ENCODE data around the gene KLRB1. TPM values are rescaled to one million over a fixed set of nuclear protein-coding genes. Genes with fewer than 3 reads are reported as not detected.
"Not testable (repeated sequence)": the region's sequence is repeated elsewhere in the genome, so short reads cannot be mapped to it uniquely, and the experiment has no call there.

KLRB1 gene
- total and polyA plus RNA-seq, 2 experiments from 2014 or later, result not detected

- Histone ChIP-seq H3K4me3 (no peak overlapping the region), H3K4me1 (ENCODE audit: insufficient read depth) (no peaks in the 10 kb centered on the region), H3K9ac (no peak overlapping the region), H3K9me3 (ENCODE audit: low read depth) (no peaks in the 10 kb centered on the region), H3F3A (ENCODE audit: insufficient read depth) (no peaks in the 10 kb centered on the region), H4K20me1 (ENCODE audit: insufficient read depth) (no peaks in the 10 kb centered on the region), H3K27me3 (replicated peaks; ENCODE audit: insufficient read depth) (no peaks in the 10 kb centered on the region), H3K27ac (no peak overlapping the region), H3K9me2 (ENCODE audit: insufficient read depth) (no peaks in the 10 kb centered on the region), H3K36me3 (ENCODE audit: low read depth) (no peaks in the 10 kb centered on the region), H3K79me2 (ENCODE audit: insufficient read depth) (no peaks in the 10 kb centered on the region), H2AFZ (no peak overlapping the region), H3K4me2 (ENCODE audit: unreplicated experiment) (no peak overlapping the region)
- TF ChIP-seq EZH2phosphoT487 (IDR thresholded peaks at IDR 0.05; ENCODE audit: insufficient read depth, low read depth) (no peak), EZH2 (IDR thresholded peaks at IDR 0.05; ENCODE audit: insufficient read depth, poor library complexity, severe bottlenecking) (no peak)
- 32 to 40% methylated on average over 2 of the region's 2 CpGs for WGBS, 2 experiments (ENCODE audit: low coverage in 1 of 2, low lambda C conversion rate in 2 of 2, missing lambda C conversion rate in 2 of 2)
- DNase-seq, result no peak
- in situ Hi-C loops (cut with MboI), result no loop called here
Observed at GRCh38 chr12:9626821-9627220, 19.1 kb upstream of the KLRB1 start.

GRCh38 chr12:9626291-9626690 lies 18.6 kb upstream of the KLRB1 start:
- H4K20me1 ChIP-seq (ENCODE audit: insufficient read depth), result no peaks in the 10 kb centered on the region
- in situ Hi-C loops (cut with MboI), result no loop called here
- H3K4me2 ChIP-seq (ENCODE audit: unreplicated experiment), result no peak overlapping the region
- H3K4me1 ChIP-seq (ENCODE audit: insufficient read depth), result no peaks in the 10 kb centered on the region
- no peaks in the 10 kb centered on the region for H3K79me2 ChIP-seq (ENCODE audit: insufficient read depth)
- no peak for DNase-seq
- no peak overlapping the region for H3K9ac ChIP-seq
- H2AFZ ChIP-seq, result no peak overlapping the region
- H3K27ac ChIP-seq, result no peak overlapping the region
- no peak overlapping the region for H3K4me3 ChIP-seq
- H3K9me3 ChIP-seq (ENCODE audit: low read depth), result no peaks in the 10 kb centered on the region
- TF ChIP-seq EZH2phosphoT487 (IDR thresholded peaks at IDR 0.05; ENCODE audit: insufficient read depth, low read depth), result no peak
- TF ChIP-seq EZH2 (IDR thresholded peaks at IDR 0.05; ENCODE audit: insufficient read depth, poor library complexity, severe bottlenecking), result no peak
- H3F3A ChIP-seq (ENCODE audit: insufficient read depth), result no peaks in the 10 kb centered on the region
- no peaks in the 10 kb centered on the region for H3K27me3 ChIP-seq (replicated peaks; ENCODE audit: insufficient read depth)
- no peaks in the 10 kb centered on the region for H3K9me2 ChIP-seq (ENCODE audit: insufficient read depth)
- no peaks in the 10 kb centered on the region for H3K36me3 ChIP-seq (ENCODE audit: low read depth)

- Histone ChIP-seq H3K79me2 (ENCODE audit: insufficient read depth) (no peaks in the 10 kb centered on the region), H3K4me3 (no peak overlapping the region), H3K27ac (no peak overlapping the region), H3K9me3 (ENCODE audit: low read depth) (no peaks in the 10 kb centered on the region), H3K9me2 (ENCODE audit: insufficient read depth) (no peaks in the 10 kb centered on the region), H4K20me1 (ENCODE audit: insufficient read depth) (no peaks in the 10 kb centered on the region), H3K27me3 (replicated peaks; ENCODE audit: insufficient read depth) (no peaks in the 10 kb centered on the region), H3K9ac (no peak overlapping the region), H3K36me3 (ENCODE audit: low read depth) (no peaks in the 10 kb centered on the region), H3K4me2 (ENCODE audit: unreplicated experiment) (no peak overlapping the region), H2AFZ (no peak overlapping the region), H3F3A (ENCODE audit: insufficient read depth) (no peaks in the 10 kb centered on the region), H3K4me1 (ENCODE audit: insufficient read depth) (no peaks in the 10 kb centered on the region)
- TF ChIP-seq EZH2 (IDR thresholded peaks at IDR 0.05; ENCODE audit: insufficient read depth, poor library complexity, severe bottlenecking) (no peak), EZH2phosphoT487 (IDR thresholded peaks at IDR 0.05; ENCODE audit: insufficient read depth, low read depth) (no peak)
- 66 to 69% methylated on average over 3 of the region's 3 CpGs for WGBS, 2 experiments (ENCODE audit: low coverage in 1 of 2, low lambda C conversion rate in 2 of 2, missing lambda C conversion rate in 2 of 2)
- no peak for DNase-seq
- in situ Hi-C loops (cut with MboI), result no loop called here
Observed at GRCh38 chr12:9625019-9625418, 17.3 kb upstream of the KLRB1 start.

- Histone ChIP-seq H3K9ac (no peak overlapping the region), H3K27ac (no peak overlapping the region), H2AFZ (no peak overlapping the region), H3K9me2 (ENCODE audit: insufficient read depth) (no peaks in the 10 kb centered on the region), H3K27me3 (replicated peaks; ENCODE audit: insufficient read depth) (0 out of 2 replicates have a peak, but pooled peaks cover 7% of the 10 kb centered on the region), H3K4me2 (ENCODE audit: unreplicated experiment) (no peak overlapping the region), H3F3A (ENCODE audit: insufficient read depth) (no peaks in the 10 kb centered on the region), H3K4me3 (no peak overlapping the region), H3K36me3 (ENCODE audit: low read depth) (no peaks in the 10 kb centered on the region), H3K79me2 (ENCODE audit: insufficient read depth) (no peaks in the 10 kb centered on the region), H4K20me1 (ENCODE audit: insufficient read depth) (no peaks in the 10 kb centered on the region), H3K9me3 (ENCODE audit: low read depth) (no peaks in the 10 kb centered on the region), H3K4me1 (ENCODE audit: insufficient read depth) (no peaks in the 10 kb centered on the region)
- no peak for DNase-seq
- TF ChIP-seq EZH2phosphoT487 (IDR thresholded peaks at IDR 0.05; ENCODE audit: insufficient read depth, low read depth), result no peak
- TF ChIP-seq EZH2 (IDR thresholded peaks at IDR 0.05; ENCODE audit: insufficient read depth, poor library complexity, severe bottlenecking), result no peak
- 56 to 65% methylated on average over 6 of the region's 6 CpGs for WGBS, 2 experiments (ENCODE audit: low coverage in 1 of 2, low lambda C conversion rate in 2 of 2, missing lambda C conversion rate in 2 of 2)
- in situ Hi-C loops (cut with MboI), result no loop called here
Observed at GRCh38 chr12:9619411-9620179, 11.9 kb upstream of the KLRB1 start.

GRCh38 chr12:9618906-9619305 lies 11.2 kb upstream of the KLRB1 start:
- H3F3A ChIP-seq (ENCODE audit: insufficient read depth); H3K4me2 ChIP-seq (ENCODE audit: unreplicated experiment); H3K27me3 ChIP-seq (replicated peaks; ENCODE audit: insufficient read depth); H3K4me3 ChIP-seq; H3K9ac ChIP-seq; H3K36me3 ChIP-seq (ENCODE audit: low read depth); H3K27ac ChIP-seq; in situ Hi-C loops (cut with MboI); DNase-seq; H3K79me2 ChIP-seq (ENCODE audit: insufficient read depth); H4K20me1 ChIP-seq (ENCODE audit: insufficient read depth); H2AFZ ChIP-seq; H3K9me3 ChIP-seq (ENCODE audit: low read depth); H3K9me2 ChIP-seq (ENCODE audit: insufficient read depth); H3K4me1 ChIP-seq (ENCODE audit: insufficient read depth): not testable (repeated sequence)
- WGBS, 2 experiments (ENCODE audit: low coverage in 1 of 2, low lambda C conversion rate in 2 of 2, missing lambda C conversion rate in 2 of 2), result 50 to 56% methylated on average over 1 of the region's 1 CpG
